Rectal smooth muscle tissue (tissue), 1 donor: ENCODE measurements around the gene XPO1.
A peak's percentile ranks its signal among the peaks of the same experiment; 100 is the strongest.
"Not testable (repeated sequence)": the region's sequence is repeated elsewhere in the genome, so short reads cannot be mapped to it uniquely, and the experiment has no call there.

ENCODE experiments used
- H3K27ac ChIP-seq: one replicate; pipeline ENCODE4 v1.7.0; 2013; ENCODE audit warnings: low read depth, low read length, inconsistent platforms
- H3K27me3 ChIP-seq: one replicate; pipeline ENCODE4 v1.7.0; 2013; ENCODE audit warnings: low read length; ENCODE audit not compliant: control insufficient read depth, insufficient read depth
- H3K36me3 ChIP-seq: one replicate; pipeline ENCODE4 v1.7.0; 2013; ENCODE audit warnings: low read length; ENCODE audit not compliant: control insufficient read depth, insufficient read depth
- H3K4me1 ChIP-seq: one replicate; pipeline ENCODE4 v1.7.0; 2013; ENCODE audit warnings: low read length; ENCODE audit not compliant: control insufficient read depth, insufficient read depth
- H3K4me3 ChIP-seq: one replicate; pipeline ENCODE4 v1.7.0; 2013; ENCODE audit warnings: low read length
- H3K9ac ChIP-seq: one replicate; pipeline ENCODE4 v1.7.0; 2013; ENCODE audit warnings: low read length

Gene XPO1

DNA sequence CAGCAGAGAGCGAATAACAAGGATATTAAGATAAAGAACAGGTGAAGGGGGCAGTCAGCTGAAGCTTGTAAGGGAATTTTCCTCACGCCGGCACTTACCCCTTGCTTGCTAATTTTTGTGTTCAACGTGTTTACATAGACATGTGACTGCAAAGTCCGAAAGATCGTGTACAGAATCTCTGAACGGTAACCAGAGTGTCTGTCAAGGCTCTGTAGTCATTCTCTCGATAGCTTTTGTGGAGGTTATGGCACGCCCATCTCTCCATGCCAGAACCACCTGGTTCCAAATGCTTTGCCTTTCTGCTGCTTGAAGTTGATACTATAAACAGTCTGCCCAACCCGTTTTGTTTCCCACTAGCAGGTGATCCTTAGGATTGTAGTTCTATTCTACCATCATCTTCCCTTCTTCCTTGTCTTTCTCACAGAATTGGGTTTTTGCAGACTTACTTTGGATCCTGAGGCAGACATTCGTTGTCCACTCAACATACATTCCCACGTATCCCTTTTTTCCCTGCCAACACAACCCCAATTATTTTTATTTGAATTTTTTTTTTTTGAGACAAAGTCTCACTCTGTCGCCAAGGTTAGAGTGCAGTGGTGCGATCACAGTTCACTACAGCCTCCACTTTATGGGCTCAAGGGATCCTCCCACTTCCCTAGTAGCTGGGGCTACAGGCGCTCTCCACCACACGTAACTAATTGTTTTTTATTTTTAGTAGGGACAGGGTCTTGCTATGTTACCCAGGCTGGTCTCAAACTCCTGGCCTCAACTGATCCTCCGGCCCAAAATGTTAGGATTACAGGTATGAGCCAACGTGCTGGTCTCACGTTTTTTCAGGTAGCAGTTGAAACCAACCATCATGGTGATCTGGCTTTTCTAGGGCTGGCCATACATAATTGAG is 66.0 kb downstream of the XPO1 start:
- Histone ChIP-seq H3K27me3 (no peaks in the 10 kb centered on the region), H3K27ac (peak overlapping the region; percentile 98), H3K36me3 (peaks cover 5% of the 10 kb centered on the region), H3K4me1 (no peaks in the 10 kb centered on the region), H3K4me3 (peak overlapping the region; percentile 95), H3K9ac (peak overlapping the region; percentile 95)

GRCh38 chr2:61470965-61471904 is 66.9 kb downstream of the XPO1 start, which contains the start of gene USP34:
TSS of gene USP34 (minus strand) at chr2:61471087. CDS start at chr2:61470692, 395 bp downstream.
- H3K9ac ChIP-seq: peak within 1 kb of the TSS; percentile 95
- H3K36me3 ChIP-seq: peaks cover 5% of the 10 kb centered on the region
- H3K27ac ChIP-seq: peak within 1 kb of the TSS; percentile 98
- no peaks in the 10 kb centered on the region for H3K4me1 ChIP-seq
- H3K27me3 ChIP-seq: no peaks in the 10 kb centered on the region
- H3K4me3 ChIP-seq: peak within 1 kb of the TSS; percentile 95

- H3K4me1 ChIP-seq: no peaks in the 10 kb centered on the region
- no peaks in the 10 kb centered on the region for H3K27me3 ChIP-seq
- peak overlapping the region; percentile 98 for H3K27ac ChIP-seq
- H3K9ac ChIP-seq: peak overlapping the region; percentile 59
- peaks cover 2% of the 10 kb centered on the region for H3K36me3 ChIP-seq
- H3K4me3 ChIP-seq: peak overlapping the region; percentile 84
Measured at GRCh38 chr2:61470122-61470951, 67.8 kb downstream of the XPO1 start.

- no peaks in the 10 kb centered on the region for H3K27me3 ChIP-seq
- peak overlapping the region; percentile 98 for H3K27ac ChIP-seq
- H3K4me1 ChIP-seq: no peaks in the 10 kb centered on the region
Measured at GRCh38 chr2:61469424-61470121, 68.6 kb downstream of the XPO1 start.

DNA sequence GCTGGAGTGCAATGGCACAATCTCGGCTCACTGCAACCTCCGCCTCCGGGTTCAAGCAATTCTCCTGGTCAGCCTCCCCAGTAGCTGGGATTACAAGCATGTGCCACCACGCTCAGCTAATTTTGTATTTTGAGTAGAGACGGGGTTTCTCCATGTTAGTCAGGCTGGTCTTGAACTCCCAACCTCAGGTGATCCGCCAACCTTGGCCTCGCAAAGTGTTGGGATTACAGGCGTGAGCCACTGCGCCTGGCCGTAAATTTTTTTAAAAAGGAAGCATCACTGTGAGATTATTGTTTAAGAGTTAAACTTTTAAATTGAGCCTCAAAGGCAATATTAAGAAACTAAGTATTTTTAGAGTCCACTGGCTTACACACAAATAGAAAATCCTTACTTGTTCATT is 69.9 kb downstream of the XPO1 start:
- H3K27ac ChIP-seq, H3K4me3 ChIP-seq, H3K9ac ChIP-seq, H3K36me3 ChIP-seq, H3K27me3 ChIP-seq, H3K4me1 ChIP-seq: not testable (repeated sequence)

More at GRCh38 chr2:61469424-61470121, 68.6 kb downstream of the XPO1 start:
- H3K4me3 ChIP-seq: peak overlapping the region; percentile 84
- H3K36me3 ChIP-seq: peaks cover 2% of the 10 kb centered on the region
- H3K9ac ChIP-seq: peak overlapping the region; percentile 59

DNA sequence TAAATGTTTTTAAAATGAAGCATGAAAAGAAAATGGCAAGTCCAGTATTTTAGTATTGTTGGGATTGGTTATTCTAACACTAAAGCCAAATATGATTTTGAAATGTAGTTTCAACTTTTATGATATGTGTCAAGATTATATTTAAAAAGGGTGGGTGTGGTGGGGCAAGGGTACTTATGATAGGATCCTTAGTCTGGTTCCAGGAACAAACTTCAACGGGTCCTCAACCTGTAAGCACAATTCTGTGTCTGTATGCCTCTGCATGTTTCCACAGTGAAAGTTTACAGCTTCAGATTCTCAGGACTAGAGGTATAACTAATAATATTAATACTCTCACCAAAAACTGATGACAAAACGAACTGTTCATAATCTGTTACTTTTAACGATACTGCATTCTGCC is 73.1 kb downstream of the XPO1 start:
- H3K27me3 ChIP-seq: no peaks in the 10 kb centered on the region
- H3K27ac ChIP-seq: no peak overlapping the region
- H3K4me1 ChIP-seq: no peaks in the 10 kb centered on the region
- H3K4me3 ChIP-seq: no peak overlapping the region
- no peaks in the 10 kb centered on the region for H3K36me3 ChIP-seq
- no peak overlapping the region for H3K9ac ChIP-seq

GRCh38 chr2:61463769-61464475 is 74.2 kb downstream of the XPO1 start:
- no peaks in the 10 kb centered on the region for H3K27me3 ChIP-seq
- H3K36me3 ChIP-seq: no peaks in the 10 kb centered on the region
- H3K27ac ChIP-seq: no peak overlapping the region
- no peaks in the 10 kb centered on the region for H3K4me1 ChIP-seq
- H3K9ac ChIP-seq: no peak overlapping the region
- no peak overlapping the region for H3K4me3 ChIP-seq

- no peak overlapping the region for H3K4me3 ChIP-seq
- no peaks in the 10 kb centered on the region for H3K27me3 ChIP-seq
- no peaks in the 10 kb centered on the region for H3K4me1 ChIP-seq
- H3K36me3 ChIP-seq: no peaks in the 10 kb centered on the region
- H3K27ac ChIP-seq: no peak overlapping the region
- H3K9ac ChIP-seq: no peak overlapping the region
Measured at GRCh38 chr2:61461404-61461803, 76.8 kb downstream of the XPO1 start.

DNA sequence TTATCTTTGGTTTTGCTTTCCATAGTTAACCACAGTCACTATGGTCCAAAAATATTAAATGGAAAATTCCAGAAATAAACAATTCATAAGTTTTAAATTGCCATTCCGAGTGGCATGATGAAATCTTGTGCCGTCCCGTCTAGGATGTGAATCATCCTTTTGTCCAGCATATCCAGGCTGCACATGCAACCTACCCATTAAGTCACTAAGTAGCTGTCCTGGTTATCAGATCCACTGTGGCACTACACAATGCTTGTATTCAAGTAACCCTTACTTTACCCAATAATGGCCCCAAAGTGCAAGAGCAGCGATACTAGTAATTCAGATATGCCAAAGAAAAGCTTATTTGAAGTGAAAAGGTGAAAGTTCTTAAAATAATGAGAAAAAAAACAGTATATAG is 78.0 kb downstream of the XPO1 start:
- no peak overlapping the region for H3K4me3 ChIP-seq
- H3K27ac ChIP-seq: no peak overlapping the region
- H3K4me1 ChIP-seq: peaks cover 3% of the 10 kb centered on the region
- H3K9ac ChIP-seq: no peak overlapping the region
- no peaks in the 10 kb centered on the region for H3K36me3 ChIP-seq
- H3K27me3 ChIP-seq: no peaks in the 10 kb centered on the region

DNA sequence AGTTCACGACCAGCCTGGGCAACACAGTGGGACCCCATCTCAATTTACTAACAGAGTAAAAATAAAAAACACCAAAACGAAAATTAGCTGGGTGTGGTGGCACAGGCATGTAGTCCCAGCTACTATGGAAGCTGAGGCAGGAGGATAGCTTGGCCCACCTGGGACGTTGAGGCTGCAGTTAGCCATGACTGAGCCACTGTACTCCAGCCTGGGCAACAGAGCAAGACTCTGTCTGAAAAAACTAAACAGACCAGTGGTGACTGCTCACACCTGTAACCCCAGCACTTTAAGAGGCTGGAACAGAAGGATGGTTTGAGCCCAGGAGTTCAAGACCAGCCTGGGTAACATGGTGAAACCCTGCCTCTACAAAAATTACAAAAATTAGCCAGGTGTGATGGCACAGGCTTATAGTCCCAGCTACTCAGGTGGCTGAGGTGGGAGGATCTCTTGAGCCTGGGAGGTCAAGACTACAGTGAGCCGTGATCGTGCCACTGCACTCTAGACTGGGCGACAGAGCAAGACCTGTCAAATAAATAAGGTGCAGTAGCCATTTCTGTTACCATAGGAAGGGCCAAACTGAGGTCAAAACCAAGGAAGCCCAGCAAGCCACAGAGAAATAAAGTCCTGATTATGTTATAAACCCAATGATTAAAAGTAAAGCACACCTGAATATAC is 81.3 kb downstream of the XPO1 start:
- Histone ChIP-seq H3K9ac (no peak overlapping the region), H3K27ac (no peak overlapping the region), H3K27me3 (no peaks in the 10 kb centered on the region), H3K4me1 (peaks cover 3% of the 10 kb centered on the region), H3K36me3 (no peaks in the 10 kb centered on the region), H3K4me3 (no peak overlapping the region)
